LNCaP clone FGC (cell line): ENCODE results near the gene METTL23.

Experiments
- DNase-seq: peaks from one replicate; pipeline ENCODE4 v3.0.0-alpha.2; 2011; ENCODE audit warnings: low read depth
- H3K4me3 ChIP-seq: 2 replicates; pipeline ENCODE4 v1.5.1; 2011; ENCODE audit warnings: mild to moderate bottlenecking, low read depth, low read length, control low read depth
- CTCF ChIP-seq: IDR thresholded peaks from 2 replicates; pipeline ENCODE4 v1.5.1; 2012; ENCODE audit warnings: mild to moderate bottlenecking; ENCODE audit not compliant: control insufficient read depth, insufficient read depth; ENCODE audit errors: extremely low read depth

The METTL23 gene

GRCh38 chr17:76683011-76683755 is 43.5 kb upstream of the METTL23 start:
- no peak for TF ChIP-seq CTCF

GRCh38 chr17:76683921-76684745 is 42.5 kb upstream of the METTL23 start:
- no peak for TF ChIP-seq CTCF
- H3K4me3 ChIP-seq: no peak overlapping the region
- DNase-seq: no peak

More at GRCh38 chr17:76683011-76683755, 43.5 kb upstream of the METTL23 start:
- H3K4me3 ChIP-seq: no peak overlapping the region
- no peak for DNase-seq

- no peak for TF ChIP-seq CTCF
- no peak overlapping the region for H3K4me3 ChIP-seq
- DNase-seq: no peak
These were observed 41.9 kb upstream of the METTL23 start for GRCh38 chr17:76684756-76685155.

- no peak overlapping the region for H3K4me3 ChIP-seq
- TF ChIP-seq CTCF: no peak
- no peak for DNase-seq
These were observed 41.3 kb upstream of the METTL23 start for GRCh38 chr17:76685366-76685765.

GRCh38 chr17:76685846-76686245 is 40.8 kb upstream of the METTL23 start:
- TF ChIP-seq CTCF: no peak
- no peak for DNase-seq
- H3K4me3 ChIP-seq: no peak overlapping the region

- no peak overlapping the region for H3K4me3 ChIP-seq
- TF ChIP-seq CTCF: no peak
- no peak for DNase-seq
These were observed 39.9 kb upstream of the METTL23 start for GRCh38 chr17:76686538-76687297.
